Stimulated activated CD8-positive, alpha-beta memory T cell treated with anti-CD3 and anti-CD28 coated beads, Interleukin-15, amount 100 ng/mL, for 24 hours (primary cell): ENCODE results near the gene NOL12.
A peak's percentile ranks its signal among the peaks of the same experiment; 100 is the strongest.

Experiments used
- DNase-seq: peaks from one replicate; pipeline ENCODE4 v3.0.0-alpha.2; 2020; ENCODE audit warnings: low read depth

The NOL12 gene

DNA sequence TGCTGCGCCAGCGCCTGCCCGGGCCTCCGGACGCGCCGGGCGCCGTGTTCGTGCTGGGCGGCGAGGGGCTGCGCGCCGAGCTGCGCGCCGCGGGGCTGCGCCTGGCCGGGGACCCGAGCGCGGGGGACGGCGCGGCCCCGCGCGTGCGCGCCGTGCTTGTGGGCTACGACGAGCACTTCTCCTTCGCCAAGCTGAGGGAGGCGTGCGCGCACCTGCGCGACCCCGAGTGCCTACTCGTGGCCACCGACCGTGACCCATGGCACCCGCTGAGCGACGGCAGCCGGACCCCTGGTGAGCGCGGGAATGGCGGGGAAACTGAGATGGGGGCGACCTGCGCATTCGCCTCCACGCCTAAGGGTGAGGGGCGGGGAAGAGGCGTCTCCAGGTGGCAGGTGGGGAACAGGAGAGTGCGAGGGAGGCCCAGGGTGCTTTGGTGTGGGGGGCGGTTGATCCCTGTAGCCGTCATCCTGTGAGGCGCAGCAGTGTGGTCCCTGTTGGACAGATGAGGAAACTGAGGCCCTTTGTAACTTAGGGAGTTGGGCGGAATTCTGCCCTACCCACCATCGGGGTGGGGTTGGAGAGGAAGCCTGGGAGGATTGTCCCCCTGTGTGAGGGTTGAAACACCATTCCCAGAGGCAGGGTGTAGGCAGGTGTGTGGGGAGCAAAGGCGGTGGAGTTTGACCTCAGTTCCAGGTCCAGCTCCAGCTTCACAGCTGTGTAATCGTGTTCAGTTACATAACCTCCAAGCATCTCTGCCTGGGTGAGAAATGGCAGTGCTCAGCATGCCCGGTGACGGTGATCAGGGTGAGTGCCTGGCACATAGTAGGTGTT, 26.9 kb upstream of the NOL12 start:
- DNase-seq, result no peak

DNA sequence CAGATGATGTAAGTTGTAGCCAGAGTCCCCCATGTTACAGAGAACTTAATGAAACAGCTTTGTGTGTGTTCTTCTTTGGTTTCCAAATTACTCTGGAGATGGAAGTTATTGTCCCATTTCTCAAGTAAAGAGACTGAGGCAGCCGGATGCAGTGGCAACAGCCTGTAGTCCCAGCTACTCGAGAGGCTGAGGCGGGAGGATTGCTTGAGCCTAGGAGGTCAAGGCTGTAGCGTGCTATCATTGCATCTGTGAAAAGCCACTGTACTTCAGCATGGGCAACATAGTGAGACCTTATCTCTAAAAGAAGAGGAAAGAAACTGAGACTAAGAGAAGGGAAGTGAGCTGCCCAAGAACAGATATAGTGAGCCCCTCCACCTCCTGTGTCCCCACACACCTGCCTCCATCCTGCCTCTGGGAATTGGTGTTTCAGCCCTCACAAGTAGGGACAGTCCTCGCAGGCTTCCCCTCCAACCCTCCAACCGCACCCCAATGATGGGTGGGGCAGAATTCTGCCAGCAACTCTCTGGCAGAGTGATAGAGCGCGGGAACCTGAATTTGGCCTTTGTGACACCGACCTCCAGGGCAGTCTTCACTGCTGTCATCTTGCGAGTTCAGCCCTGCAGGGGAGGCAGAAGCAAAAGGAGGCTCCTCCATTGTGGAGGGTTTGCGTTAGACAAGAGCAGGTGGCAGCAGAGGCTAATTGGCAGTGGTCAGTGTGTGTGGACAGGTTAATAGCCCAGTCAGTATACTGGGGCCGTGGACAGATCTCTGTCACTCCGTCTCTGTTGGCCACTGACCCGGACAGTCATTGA, 26.0 kb upstream of the NOL12 start:
- no peak for DNase-seq

- DNase-seq, result no peak
Measured at GRCh38 chr22:37660709-37661045, 25.5 kb upstream of the NOL12 start.

DNA sequence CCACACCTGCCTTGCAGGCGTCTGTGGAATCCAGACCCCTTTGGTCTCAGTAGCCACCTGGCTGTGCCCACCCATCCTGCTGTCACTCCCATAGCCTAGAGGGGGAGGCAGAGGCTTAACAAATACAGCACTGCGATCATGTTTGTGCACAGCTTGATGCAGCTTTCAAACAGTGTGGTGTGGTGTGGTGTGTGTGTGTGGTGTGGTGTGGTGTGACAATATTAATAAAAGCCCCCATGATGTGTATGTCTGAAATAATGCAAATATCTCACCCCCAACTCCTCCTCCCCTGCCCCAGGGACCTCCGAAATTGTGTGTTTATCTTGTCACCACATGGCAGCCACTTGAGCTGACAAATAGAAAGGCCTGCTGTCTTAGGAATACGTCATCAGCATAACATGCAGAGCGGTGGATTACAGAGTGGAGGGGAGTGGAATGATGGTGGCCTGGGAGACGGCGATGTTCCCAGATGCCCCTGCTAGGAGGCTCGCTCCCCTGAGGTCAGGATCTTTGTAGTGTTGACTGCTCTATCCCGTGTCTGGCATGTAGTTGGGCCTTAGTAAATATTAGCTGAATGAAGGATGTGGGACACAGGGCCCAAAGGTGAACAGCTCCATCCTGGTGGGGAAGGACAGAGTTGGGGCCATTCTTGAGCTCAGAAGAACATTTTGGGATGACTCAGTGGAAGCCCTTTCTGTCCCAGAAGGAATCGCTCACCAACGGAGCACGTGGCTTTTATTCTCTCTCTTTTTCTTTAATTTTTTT, 24.8 kb upstream of the NOL12 start:
- DNase-seq, result no peak

DNA sequence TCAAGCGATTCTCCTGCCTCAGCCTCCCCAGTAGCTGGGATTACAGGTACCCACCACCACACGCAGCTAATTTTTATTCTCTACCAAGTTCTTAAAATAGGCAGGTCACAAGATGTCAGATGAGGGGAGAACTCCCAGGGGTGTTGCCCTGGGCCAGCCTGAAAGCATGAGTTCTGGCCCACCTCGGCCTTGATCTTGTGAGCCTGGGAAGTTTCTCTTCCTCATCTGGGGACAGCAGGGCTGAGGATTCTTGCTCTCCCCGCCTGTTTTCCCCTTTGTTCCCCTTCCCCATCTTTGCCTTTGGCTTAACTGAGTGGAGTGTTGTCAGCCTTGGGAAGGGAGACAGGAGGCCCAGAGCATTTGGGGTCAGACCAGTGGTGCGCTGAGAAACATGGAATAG, 24.1 kb upstream of the NOL12 start:
- no peak for DNase-seq

DNA sequence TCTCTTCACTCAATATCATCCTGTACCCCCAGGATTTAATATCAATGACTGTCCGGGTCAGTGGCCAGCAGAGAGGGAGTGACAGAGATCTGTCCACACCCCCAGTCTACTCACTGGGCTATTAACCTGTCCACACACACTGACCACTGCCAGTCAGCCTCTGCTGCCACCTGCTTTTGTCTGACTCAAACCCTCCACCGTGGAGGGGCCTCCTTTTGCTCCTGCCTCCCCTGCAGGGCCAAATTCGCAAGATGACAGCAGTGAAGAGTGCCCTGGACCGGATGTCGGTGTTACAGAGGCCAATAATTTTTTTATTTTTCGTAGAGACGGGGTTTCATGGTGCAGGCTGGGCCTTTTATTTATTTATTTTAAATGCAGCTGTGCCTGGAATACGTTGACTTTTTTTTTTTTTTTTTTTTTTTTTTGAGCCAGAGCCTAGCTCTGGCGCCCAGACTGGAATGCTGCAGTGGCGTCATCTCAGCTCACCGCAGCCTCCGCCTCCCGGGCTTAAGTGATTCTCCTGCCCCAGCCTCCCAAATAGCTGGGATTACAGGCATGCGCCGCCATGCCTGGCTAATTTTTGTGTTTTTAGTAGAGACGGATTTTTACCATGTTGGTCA, 22.5 kb upstream of the NOL12 start:
- DNase-seq, result no peak

DNA sequence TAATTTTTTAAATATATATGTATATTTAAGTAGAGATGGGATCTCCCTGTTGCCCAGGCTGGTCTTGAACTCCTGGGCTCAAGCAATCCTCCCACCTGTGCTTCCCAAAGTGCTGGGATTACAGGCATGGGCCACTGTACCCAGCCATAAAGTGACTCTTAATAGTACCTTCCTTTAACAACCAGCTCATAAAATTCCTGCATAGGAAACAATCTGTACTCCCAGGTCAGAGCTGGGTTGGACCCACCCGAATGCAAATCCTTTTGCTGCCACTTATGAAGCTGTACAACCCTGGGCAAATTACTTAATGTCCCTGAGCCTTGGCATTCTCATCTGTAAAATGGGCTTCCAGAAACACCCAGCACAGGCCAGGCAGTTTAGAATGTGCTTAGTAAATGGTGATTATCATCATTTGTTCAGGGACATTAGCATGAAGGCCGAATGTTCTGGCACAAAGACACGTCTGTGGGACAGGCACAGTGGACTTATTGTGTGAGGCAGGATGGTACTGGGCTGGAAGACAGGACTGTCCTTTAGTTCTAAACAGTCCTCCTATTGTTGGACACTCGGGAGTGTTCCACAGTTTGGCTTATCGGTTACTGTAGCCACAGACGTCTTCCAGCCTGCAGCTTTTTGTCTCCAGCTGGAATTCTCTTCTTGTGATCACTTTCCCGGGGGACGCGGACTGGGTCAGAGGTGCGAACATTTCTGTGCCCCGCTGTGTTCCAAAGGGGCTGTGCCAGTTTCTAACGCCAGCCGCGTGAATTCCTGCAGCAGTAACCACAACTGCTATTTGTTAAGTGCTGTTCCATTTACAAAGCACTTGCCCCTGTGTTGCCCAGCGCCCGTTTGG, 21.7 kb upstream of the NOL12 start:
- no peak for DNase-seq

- no peak for DNase-seq
Measured at GRCh38 chr22:37665487-37665886, 20.7 kb upstream of the NOL12 start.

- no peak for DNase-seq
Measured at GRCh38 chr22:37669586-37669985, 16.6 kb upstream of the NOL12 start.

DNA sequence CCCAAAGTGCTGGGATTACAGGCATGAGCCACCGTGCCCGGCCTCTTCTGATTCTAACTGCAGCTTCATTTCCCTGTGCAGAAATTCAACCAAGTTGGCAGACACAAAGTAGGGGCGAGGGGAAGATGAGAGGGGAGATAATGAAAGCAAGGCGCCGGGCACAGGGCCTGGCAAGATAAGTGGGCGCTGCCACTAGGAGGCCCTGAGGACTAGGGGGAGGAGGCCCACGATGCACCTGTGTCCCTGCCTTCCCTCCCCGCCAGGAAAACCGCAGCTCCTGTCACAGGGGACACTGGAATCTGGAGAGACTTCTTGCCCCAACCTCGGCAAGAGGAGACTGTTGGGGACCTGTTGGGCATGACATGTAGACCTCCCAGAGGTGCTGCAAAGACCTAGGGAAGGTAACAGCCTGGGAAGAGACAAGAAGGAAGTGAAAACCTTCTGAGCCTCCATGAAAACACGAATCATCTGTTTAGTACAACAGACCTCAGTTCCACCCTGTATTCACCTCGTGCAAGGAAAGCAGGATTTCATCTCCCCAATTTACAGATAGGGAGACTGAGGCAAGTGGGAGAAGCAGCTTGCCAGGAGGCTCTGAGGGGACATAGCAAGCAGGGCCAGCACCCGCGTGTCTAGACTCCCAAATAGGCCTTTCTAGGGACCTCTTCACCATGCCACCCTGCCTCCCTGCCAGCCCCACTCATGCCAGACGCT, 13.8 kb upstream of the NOL12 start:
- no peak for DNase-seq

DNA sequence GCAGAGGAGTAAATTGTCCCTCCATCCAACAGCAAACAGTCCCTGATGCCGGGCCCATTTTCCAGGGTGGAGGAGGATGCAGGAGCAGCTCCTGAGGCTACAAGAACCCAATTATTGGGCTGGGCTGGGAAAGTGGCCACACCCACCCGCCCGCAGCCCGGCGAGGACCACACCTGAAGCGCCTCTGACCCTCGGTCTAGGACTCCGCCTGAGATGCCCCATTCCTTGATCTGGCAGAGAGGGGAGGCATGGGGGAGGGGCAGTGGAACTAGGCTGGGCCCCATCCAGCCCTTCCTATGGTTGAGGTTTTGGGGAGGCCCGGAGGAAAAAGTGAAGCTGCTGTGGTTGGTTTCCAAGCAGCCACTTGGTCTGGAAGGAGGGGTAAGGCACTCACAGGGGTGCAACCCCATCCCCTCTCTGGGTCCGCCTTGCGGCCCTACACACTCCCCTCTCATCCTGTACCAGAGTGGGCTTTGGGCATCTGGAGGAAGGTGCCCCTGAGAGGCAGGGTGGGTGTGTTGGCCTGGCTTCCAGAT, 13.2 kb upstream of the NOL12 start:
- no peak for DNase-seq

DNA sequence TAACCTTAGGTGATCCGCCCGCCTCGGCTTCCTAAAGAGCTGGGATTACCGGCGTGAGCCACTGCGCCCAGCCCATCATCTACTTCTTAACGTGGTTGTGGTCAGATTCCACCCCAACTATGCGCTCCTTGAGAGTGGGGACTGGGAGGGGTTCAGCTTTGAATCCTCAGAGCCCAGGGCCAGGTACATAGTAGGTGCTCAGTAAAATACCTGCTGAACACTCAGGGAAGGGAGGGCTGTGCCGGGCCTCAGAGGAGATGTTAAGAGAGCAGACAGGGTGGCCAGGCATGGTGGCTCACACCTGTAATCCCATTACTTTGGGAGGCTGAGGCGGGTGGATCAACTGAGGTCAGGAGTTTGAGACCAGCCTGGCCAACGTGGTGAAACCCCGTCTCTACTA, 11.9 kb upstream of the NOL12 start:
- no peak for DNase-seq

DNA sequence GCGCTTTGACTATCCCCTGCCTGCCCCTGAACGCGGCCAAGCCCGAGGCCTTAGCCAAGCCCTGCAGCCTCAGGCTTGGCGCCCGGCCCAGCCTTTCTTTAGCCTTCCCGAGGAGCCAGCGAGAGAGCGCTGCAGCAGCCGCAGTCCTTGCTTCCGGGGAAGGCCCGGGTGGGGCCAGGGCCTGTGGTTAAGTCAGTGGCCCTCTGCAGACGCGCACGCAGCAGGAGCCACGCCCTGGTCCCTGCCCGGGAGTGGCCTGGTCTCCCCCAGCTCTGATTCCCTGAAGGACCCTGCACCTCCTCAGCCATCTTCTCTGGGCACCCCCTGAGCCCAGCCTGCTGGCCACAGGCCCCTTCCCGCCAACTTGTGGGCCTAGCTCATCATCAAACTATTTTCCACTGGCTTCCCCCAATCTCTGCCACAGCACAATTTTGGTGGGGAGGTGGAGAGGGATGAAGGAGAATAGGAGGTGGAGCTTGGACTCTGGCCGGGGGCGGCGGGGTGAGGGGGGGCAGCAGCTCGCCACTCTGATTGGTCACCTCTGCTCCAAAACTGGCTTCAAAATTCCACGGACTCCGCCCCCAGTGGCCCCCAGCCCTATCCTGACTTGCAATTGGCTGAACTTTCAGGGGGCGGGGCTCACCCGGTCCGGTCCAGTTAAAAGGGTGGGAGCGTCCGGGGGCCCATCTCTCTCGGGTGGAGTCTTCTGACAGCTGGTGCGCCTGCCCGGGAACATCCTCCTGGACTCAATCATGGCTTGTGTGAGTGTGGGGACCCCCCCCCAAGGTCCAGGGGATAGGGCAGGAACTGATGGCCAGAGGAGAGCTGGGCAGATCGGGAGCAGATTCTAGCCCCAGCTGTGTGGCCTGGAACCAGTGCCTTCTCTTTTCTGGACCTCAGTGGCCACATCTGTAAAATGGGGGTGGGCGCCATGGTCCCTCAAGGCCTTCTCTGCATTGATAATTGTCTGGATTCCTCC, 10.9 kb upstream of the NOL12 start, which contains the start of gene LGALS1:
Gene LGALS1, plus strand, starts transcription at position 686 of the 979 bp plus-strand sequence. Its CDS starts 67 bp downstream, at position 753.
- DNase-seq, result no peak

DNA sequence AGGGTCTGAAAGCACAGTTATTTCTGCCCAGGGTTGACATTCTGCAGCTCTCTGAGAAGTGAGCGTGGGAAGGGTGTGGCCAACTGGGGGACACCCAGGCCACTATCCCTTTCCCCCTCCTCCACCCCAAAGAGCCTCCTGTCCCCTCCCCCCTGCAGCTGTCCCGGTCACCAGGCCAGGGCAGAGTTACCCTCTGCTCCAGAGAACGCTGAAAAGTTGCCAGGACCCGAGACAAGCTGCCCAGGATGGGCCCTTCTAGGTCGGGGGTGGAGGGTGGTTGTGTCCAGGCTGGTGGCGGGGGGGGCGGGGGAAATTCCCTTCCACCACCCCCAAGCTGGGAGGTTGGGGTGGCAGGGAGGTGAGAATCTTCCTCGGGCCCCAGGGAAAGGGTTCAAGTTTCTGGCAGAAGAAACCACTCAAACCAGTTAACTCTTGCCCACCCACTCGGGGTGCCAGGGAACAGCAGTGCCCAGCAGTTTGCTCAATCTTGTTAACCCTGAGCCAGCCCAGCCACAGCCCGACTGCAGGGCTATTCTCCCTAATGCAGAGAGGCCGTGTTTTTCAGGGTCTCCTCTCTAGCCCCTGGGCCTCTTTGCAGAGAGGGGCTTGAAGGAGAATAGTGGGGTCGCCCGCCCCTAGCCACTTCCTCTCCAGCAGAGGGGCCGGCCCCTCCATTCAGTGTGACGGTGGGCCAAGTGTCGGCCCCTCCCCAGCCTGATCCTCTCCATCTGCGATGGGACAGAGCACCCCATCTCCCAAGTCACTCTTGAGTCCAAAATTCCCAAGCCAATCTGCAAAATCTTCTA, 10.0 kb upstream of the NOL12 start:
- DNase-seq, result no peak

DNA sequence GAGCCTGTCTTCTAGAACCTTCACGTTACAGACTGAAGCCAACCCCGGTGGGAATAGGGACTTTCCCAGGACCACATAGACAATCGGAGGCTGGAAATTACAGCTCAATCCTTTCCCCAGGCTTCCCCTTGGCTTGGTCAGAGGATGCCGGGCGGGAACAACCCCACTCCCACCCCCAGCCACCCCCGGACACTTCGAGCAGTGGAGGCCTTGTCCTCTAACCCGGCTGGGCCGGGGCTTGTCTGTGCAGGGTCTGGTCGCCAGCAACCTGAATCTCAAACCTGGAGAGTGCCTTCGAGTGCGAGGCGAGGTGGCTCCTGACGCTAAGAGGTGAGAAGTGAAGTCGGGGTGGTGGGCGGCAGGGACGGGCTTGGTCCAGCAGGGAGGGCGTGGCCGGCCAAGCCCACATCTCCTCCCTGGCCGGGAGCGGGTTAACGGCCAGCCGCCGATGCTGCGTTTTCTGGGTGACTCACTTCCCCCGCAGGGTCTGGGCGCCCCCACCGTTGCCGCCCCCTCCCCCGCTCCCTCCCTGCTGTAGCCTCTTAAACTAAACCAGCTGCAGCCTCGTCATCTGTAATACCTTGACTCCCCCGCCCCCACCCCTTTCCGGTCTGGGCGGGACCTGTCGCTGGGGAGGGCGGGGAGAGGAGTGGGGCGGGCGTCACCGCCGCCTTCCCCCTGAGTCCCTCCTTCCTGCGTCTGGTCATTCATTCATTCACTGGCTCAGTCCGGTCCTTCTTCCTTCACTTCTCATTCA, 9.2 kb upstream of the NOL12 start:
- DNase-seq, result peak; percentile 77

GRCh38 chr22:37677493-37677974, 8.6 kb upstream of the NOL12 start:
- no peak for DNase-seq

- no peak for DNase-seq
Measured at GRCh38 chr22:37678372-37678771, 7.8 kb upstream of the NOL12 start.
